ENCODE results near the gene STK32B. TPM values are rescaled to one million over a fixed set of nuclear protein-coding genes. Genes with fewer than 3 reads are reported as not detected.

The STK32B gene
- polyA plus RNA-seq, 2 of the 4 experiments (the other 2 are of a cell fraction), result 7.6 to 12.1 TPM

GRCh38 chr4:5118091-5118786, 67.0 kb downstream of the STK32B start:
- peaks cover 28% of the 10 kb centered on the region for H3K4me1 ChIP-seq
- FAIRE-seq (no peak), DNase-seq (ENCODE audit: low read depth in 1 of 2, low spot score in 1 of 2) (no peak), ATAC-seq (peak in 1 of 2 experiments; percentile 28; a peak in 2 of 6 replicates)
- 0 out of 6 replicates have a peak overlapping the region, but pooled peaks of 1 of the 2 experiments have one; percentile 28 for H3K27ac ChIP-seq
- 68% methylated on average over 6 of the region's 6 CpGs for WGBS (ENCODE audit: missing lambda C conversion rate)
- CTCF ChIA-PET, result no interaction called here
- H3K4me3 ChIP-seq, result no peak overlapping the region
- no peak for TF ChIP-seq HOXB5 (CRISPR knock-in tag; IDR thresholded peaks at IDR 0.05)
- no peak for TF ChIP-seq MAZ (IDR thresholded peaks at IDR 0.05; ENCODE audit: borderline replicate concordance, low read depth, low read length)
- TF ChIP-seq ZSCAN20 (CRISPR knock-in tag; IDR thresholded peaks at IDR 0.05), result no peak
- TF ChIP-seq JUNB (IDR thresholded peaks at IDR 0.05), result no peak
- no peak for TF ChIP-seq CHD2 (IDR thresholded peaks at IDR 0.05; ENCODE audit: low read length, partially characterized antibody)
- TF ChIP-seq HEYL (CRISPR knock-in tag; IDR thresholded peaks at IDR 0.05), result no peak
- no peak for TF ChIP-seq PHF8 (IDR thresholded peaks at IDR 0.05; ENCODE audit: borderline replicate concordance, low read depth)
- no peak for TF ChIP-seq HDAC2 (IDR thresholded peaks at IDR 0.05)
- H3K4me2 ChIP-seq, result peak overlapping the region; percentile 18; the same call in 1 of the 3 replicates
- POLR2A ChIA-PET, result no interaction called here
- H3K9me3 ChIP-seq, result no peaks in the 10 kb centered on the region

DNA sequence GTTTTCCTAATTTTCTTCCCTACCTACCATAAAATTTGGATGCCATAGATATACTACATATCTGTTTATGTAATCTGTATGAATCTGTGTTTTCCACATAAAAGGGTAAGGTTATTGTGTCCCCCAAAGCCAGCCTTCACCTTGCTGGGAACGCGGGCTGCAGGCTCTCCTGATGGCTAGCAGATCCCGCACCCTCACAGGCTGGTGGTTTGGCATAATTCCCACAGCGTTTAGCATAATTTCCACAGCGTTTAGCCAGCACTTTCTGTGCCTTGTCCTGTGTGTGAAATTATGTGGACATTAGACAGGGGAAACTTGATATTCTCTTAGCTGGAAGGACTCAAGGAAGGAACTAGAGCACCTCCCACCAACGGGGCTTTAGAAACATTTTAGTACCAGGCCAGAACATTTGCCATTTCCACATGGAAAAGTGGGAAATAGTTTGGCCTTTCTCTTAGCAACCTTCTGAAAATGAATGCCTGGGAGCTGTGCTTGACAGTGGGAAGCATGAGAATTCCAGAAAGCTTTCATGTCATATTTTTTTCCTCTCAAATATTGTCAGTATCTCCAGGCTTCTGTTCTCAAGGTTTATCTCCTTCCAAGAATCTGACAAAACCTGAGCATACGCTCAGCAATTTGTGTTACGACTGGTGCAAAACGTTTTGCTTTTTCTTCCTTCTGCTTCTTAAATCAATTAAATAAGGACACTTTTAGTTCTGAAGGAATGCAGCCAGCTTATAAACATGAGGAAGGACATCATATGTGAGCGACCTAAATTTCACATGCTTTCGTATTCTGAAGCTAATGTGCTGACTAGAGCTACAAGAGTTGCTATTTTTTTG, 67.9 kb downstream of the STK32B start:
- ChIA-PET CTCF (no interaction called here), POLR2A (no interaction called here)
- TF ChIP-seq, protein P1, sequence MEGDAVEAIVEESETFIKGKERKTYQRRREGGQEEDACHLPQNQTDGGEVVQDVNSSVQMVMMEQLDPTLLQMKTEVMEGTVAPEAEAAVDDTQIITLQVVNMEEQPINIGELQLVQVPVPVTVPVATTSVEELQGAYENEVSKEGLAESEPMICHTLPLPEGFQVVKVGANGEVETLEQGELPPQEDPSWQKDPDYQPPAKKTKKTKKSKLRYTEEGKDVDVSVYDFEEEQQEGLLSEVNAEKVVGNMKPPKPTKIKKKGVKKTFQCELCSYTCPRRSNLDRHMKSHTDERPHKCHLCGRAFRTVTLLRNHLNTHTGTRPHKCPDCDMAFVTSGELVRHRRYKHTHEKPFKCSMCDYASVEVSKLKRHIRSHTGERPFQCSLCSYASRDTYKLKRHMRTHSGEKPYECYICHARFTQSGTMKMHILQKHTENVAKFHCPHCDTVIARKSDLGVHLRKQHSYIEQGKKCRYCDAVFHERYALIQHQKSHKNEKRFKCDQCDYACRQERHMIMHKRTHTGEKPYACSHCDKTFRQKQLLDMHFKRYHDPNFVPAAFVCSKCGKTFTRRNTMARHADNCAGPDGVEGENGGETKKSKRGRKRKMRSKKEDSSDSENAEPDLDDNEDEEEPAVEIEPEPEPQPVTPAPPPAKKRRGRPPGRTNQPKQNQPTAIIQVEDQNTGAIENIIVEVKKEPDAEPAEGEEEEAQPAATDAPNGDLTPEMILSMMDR (IDR thresholded peaks at IDR 0.05), result no peak
- TF ChIP-seq HOXA7 (CRISPR knock-in tag; IDR thresholded peaks at IDR 0.05) (no peak), RFX5 (IDR thresholded peaks at IDR 0.05) (no peak), EHMT2 (IDR thresholded peaks at IDR 0.05; ENCODE audit: low read depth) (no peak), CEBPB (IDR thresholded peaks at IDR 0.05) (no peak), ESRRA (IDR thresholded peaks at IDR 0.05; ENCODE audit: borderline replicate concordance, low read length) (no peak), CHD2 (IDR thresholded peaks at IDR 0.05; ENCODE audit: low read length, partially characterized antibody) (no peak), FOXS1 (CRISPR knock-in tag; IDR thresholded peaks at IDR 0.05) (no peak), MAX (IDR thresholded peaks at IDR 0.05) (no peak), ZSCAN20 (CRISPR knock-in tag; IDR thresholded peaks at IDR 0.05) (no peak), EP300 (IDR thresholded peaks at IDR 0.05) (no peak), MYC (IDR thresholded peaks at IDR 0.05; ENCODE audit: borderline replicate concordance, low read length) (no peak), NR3C1 (IDR thresholded peaks at IDR 0.05) (no peak)
- TF ChIP-seq, protein P2, sequence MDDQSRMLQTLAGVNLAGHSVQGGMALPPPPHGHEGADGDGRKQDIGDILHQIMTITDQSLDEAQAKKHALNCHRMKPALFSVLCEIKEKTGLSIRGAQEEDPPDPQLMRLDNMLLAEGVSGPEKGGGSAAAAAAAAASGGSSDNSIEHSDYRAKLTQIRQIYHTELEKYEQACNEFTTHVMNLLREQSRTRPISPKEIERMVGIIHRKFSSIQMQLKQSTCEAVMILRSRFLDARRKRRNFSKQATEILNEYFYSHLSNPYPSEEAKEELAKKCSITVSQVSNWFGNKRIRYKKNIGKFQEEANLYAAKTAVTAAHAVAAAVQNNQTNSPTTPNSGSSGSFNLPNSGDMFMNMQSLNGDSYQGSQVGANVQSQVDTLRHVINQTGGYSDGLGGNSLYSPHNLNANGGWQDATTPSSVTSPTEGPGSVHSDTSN (IDR thresholded peaks at IDR 0.05), result no peak
- TF ChIP-seq, protein P3, sequence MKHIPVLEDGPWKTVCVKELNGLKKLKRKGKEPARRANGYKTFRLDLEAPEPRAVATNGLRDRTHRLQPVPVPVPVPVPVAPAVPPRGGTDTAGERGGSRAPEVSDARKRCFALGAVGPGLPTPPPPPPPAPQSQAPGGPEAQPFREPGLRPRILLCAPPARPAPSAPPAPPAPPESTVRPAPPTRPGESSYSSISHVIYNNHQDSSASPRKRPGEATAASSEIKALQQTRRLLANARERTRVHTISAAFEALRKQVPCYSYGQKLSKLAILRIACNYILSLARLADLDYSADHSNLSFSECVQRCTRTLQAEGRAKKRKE (CRISPR knock-in tag; IDR thresholded peaks at IDR 0.05; ENCODE audit: low read depth), result no peak
- TF ChIP-seq, protein P4, sequence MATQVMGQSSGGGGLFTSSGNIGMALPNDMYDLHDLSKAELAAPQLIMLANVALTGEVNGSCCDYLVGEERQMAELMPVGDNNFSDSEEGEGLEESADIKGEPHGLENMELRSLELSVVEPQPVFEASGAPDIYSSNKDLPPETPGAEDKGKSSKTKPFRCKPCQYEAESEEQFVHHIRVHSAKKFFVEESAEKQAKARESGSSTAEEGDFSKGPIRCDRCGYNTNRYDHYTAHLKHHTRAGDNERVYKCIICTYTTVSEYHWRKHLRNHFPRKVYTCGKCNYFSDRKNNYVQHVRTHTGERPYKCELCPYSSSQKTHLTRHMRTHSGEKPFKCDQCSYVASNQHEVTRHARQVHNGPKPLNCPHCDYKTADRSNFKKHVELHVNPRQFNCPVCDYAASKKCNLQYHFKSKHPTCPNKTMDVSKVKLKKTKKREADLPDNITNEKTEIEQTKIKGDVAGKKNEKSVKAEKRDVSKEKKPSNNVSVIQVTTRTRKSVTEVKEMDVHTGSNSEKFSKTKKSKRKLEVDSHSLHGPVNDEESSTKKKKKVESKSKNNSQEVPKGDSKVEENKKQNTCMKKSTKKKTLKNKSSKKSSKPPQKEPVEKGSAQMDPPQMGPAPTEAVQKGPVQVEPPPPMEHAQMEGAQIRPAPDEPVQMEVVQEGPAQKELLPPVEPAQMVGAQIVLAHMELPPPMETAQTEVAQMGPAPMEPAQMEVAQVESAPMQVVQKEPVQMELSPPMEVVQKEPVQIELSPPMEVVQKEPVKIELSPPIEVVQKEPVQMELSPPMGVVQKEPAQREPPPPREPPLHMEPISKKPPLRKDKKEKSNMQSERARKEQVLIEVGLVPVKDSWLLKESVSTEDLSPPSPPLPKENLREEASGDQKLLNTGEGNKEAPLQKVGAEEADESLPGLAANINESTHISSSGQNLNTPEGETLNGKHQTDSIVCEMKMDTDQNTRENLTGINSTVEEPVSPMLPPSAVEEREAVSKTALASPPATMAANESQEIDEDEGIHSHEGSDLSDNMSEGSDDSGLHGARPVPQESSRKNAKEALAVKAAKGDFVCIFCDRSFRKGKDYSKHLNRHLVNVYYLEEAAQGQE (IDR thresholded peaks at IDR 0.05), result no peak
- TF ChIP-seq, protein P5, sequence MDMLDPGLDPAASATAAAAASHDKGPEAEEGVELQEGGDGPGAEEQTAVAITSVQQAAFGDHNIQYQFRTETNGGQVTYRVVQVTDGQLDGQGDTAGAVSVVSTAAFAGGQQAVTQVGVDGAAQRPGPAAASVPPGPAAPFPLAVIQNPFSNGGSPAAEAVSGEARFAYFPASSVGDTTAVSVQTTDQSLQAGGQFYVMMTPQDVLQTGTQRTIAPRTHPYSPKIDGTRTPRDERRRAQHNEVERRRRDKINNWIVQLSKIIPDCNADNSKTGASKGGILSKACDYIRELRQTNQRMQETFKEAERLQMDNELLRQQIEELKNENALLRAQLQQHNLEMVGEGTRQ (IDR thresholded peaks at IDR 0.05), result no peak
- H3K9me3 ChIP-seq, result no peaks in the 10 kb centered on the region
- H3K27ac ChIP-seq, result no peak overlapping the region
- ATAC-seq, result no peak
- H3K4me3 ChIP-seq, result no peak overlapping the region
- no peak for DNase-seq (ENCODE audit: low read depth in 1 of 2, low spot score in 1 of 2)
- H3K4me2 ChIP-seq, result no peak overlapping the region
- H3K4me1 ChIP-seq, result peaks cover 26% of the 10 kb centered on the region
- no peak for FAIRE-seq
- WGBS (ENCODE audit: missing lambda C conversion rate), result 73% methylated on average over 11 of the region's 11 CpGs

Measured in A549 (cell line).